MM.1S (cell line): ENCODE results near the gene FSIP1.
A peak's percentile ranks its signal among the peaks of the same experiment; 100 is the strongest.

Experiments
- DNase-seq: peaks from one replicate; pipeline ENCODE4 v3.0.0-alpha.2; 2015
- H2AFZ ChIP-seq: fragments of 300-600 bp; sonication (generic); 2 replicates; pipeline ENCODE4 v1.6.0; 2016; ENCODE audit warnings: antibody characterized with exemption, low read length
- H3F3A ChIP-seq: fragments of 300-600 bp; sonication (generic); 2 replicates; pipeline ENCODE4 v1.6.1; 2016; ENCODE audit warnings: mild to moderate bottlenecking, antibody characterized with exemption, low read length, moderate library complexity, mixed read lengths; ENCODE audit not compliant: insufficient read depth
- H3K27ac ChIP-seq: fragments of 300-600 bp; sonication (generic); 2 replicates; pipeline ENCODE4 v1.5.1; 2016; ENCODE audit warnings: mild to moderate bottlenecking, low read length
- H3K27me3 ChIP-seq: fragments of 300-600 bp; sonication (generic); replicated peaks from 2 replicates; pipeline ENCODE4 v1.6.0; 2016; ENCODE audit warnings: low read length; ENCODE audit not compliant: insufficient read depth
- H3K36me3 ChIP-seq: fragments of 300-600 bp; sonication (generic); replicated peaks from 2 replicates; pipeline ENCODE4 v1.6.1; 2016; ENCODE audit warnings: mild to moderate bottlenecking, low read length, mixed read lengths; ENCODE audit not compliant: insufficient read depth
- H3K4me1 ChIP-seq: fragments of 300-600 bp; sonication (generic); 2 replicates; pipeline ENCODE4 v1.6.1; 2016; ENCODE audit warnings: low read length, mixed read lengths
- H3K4me2 ChIP-seq: fragments of 300-600 bp; sonication (generic); 2 replicates; pipeline ENCODE4 v1.6.0; 2016; ENCODE audit warnings: low read depth, low read length
- H3K4me3 ChIP-seq: fragments of 300-600 bp; sonication (generic); 2 replicates; pipeline ENCODE4 v1.5.1; 2016; ENCODE audit warnings: low read length, mixed read lengths
- H3K79me2 ChIP-seq: fragments of 300-600 bp; sonication (generic); 2 replicates; pipeline ENCODE4 v1.6.1; 2016; ENCODE audit warnings: mixed run types, low read length, mixed read lengths
- H3K9ac ChIP-seq: fragments of 300-600 bp; sonication (generic); 2 replicates; pipeline ENCODE4 v1.6.1; 2016; ENCODE audit warnings: low read length, mixed read lengths
- H3K9me2 ChIP-seq: fragments of 300-600 bp; sonication (generic); replicated peaks from 2 replicates; pipeline ENCODE4 v1.6.1; 2016; ENCODE audit warnings: mild to moderate bottlenecking, low read length, mixed read lengths; ENCODE audit not compliant: insufficient read depth
- H3K9me3 ChIP-seq: fragments of 300-600 bp; sonication (generic); replicated peaks from 2 replicates; pipeline ENCODE4 v1.6.1; 2016; ENCODE audit warnings: mild to moderate bottlenecking, low read length, mixed read lengths; ENCODE audit not compliant: insufficient read depth
- H4K20me1 ChIP-seq: fragments of 300-600 bp; sonication (generic); 2 replicates; pipeline ENCODE4 v1.6.1; 2016; ENCODE audit warnings: mild to moderate bottlenecking, low read length, moderate library complexity, mixed read lengths; ENCODE audit not compliant: insufficient read depth
- CTCF ChIP-seq: fragments of 300-600 bp; sonication (generic); IDR thresholded peaks from 2 replicates; pipeline ENCODE4 v1.5.1; 2016; ENCODE audit warnings: antibody characterized with exemption, low read length, mixed read lengths
- EZH2 ChIP-seq: fragments of 300-600 bp; sonication (generic); optimal IDR thresholded peaks from 2 replicates; pipeline ENCODE3; 2017; ENCODE audit warnings: low read depth, mild to moderate bottlenecking, antibody characterized with exemption, low read length, mixed read lengths
- EZH2phosphoT487 ChIP-seq: fragments of 300-600 bp; sonication (generic); IDR thresholded peaks from 2 replicates; pipeline ENCODE4 v1.6.1; 2018; ENCODE audit warnings: antibody characterized with exemption, low read length

Gene FSIP1

GRCh38 chr15:39785841-39786240 is 3.2 kb upstream of the FSIP1 start:
- peak overlapping the region; percentile 42 for H3K4me3 ChIP-seq
- peaks cover 29% of the 10 kb centered on the region for H3K4me1 ChIP-seq
- peak overlapping the region; percentile 40 for H3K9ac ChIP-seq
- no peak for TF ChIP-seq EZH2
- TF ChIP-seq CTCF = no peak
- no peak for TF ChIP-seq EZH2phosphoT487
- peaks cover 19% of the 10 kb centered on the region for H3F3A ChIP-seq
- H3K9me2 ChIP-seq = no peaks in the 10 kb centered on the region
- peak overlapping the region; percentile 18 for H2AFZ ChIP-seq
- peak; percentile 48 for DNase-seq
- H3K27ac ChIP-seq = peak overlapping the region; percentile 63
- peaks cover 22% of the 10 kb centered on the region for H3K79me2 ChIP-seq
- no peaks in the 10 kb centered on the region for H4K20me1 ChIP-seq
- H3K27me3 ChIP-seq = no peaks in the 10 kb centered on the region
- H3K9me3 ChIP-seq = no peaks in the 10 kb centered on the region
- H3K4me2 ChIP-seq = peak overlapping the region; percentile 71
- H3K36me3 ChIP-seq = no peaks in the 10 kb centered on the region

- H3K4me3 ChIP-seq = peak overlapping the region; percentile 42
- H3K4me1 ChIP-seq = peaks cover 29% of the 10 kb centered on the region
Observed at GRCh38 chr15:39785139-39785538, 2.5 kb upstream of the FSIP1 start.

GRCh38 chr15:39784638-39785037 is 2.0 kb upstream of the FSIP1 start:
- peak overlapping the region; percentile 90; the same call in 1 of the 2 replicates for H3K4me3 ChIP-seq

More at GRCh38 chr15:39785139-39785538, 2.5 kb upstream of the FSIP1 start:
- no peaks in the 10 kb centered on the region for H3K27me3 ChIP-seq
- H4K20me1 ChIP-seq = no peaks in the 10 kb centered on the region
- H3K79me2 ChIP-seq = peaks cover 22% of the 10 kb centered on the region
- no peaks in the 10 kb centered on the region for H3K36me3 ChIP-seq
- peak; percentile 64 for DNase-seq
- no peak for TF ChIP-seq EZH2phosphoT487
- TF ChIP-seq CTCF = 0 out of 2 replicates have a peak, but pooled peaks have one; percentile 14
- no peak for TF ChIP-seq EZH2
- H3K9me2 ChIP-seq = no peaks in the 10 kb centered on the region
- H3K9ac ChIP-seq = peak overlapping the region; percentile 40
- H3K27ac ChIP-seq = peak overlapping the region; percentile 63
- peak overlapping the region; percentile 71 for H3K4me2 ChIP-seq
- H3F3A ChIP-seq = peaks cover 19% of the 10 kb centered on the region
- H2AFZ ChIP-seq = peak overlapping the region; percentile 18; the same call in 1 of the 2 replicates
- H3K9me3 ChIP-seq = no peaks in the 10 kb centered on the region

More at GRCh38 chr15:39784638-39785037, 2.0 kb upstream of the FSIP1 start:
- no peaks in the 10 kb centered on the region for H3K27me3 ChIP-seq
- peak overlapping the region; percentile 40; the same call in 1 of the 2 replicates for H3K9ac ChIP-seq
- H3K9me2 ChIP-seq = no peaks in the 10 kb centered on the region
- no peak overlapping the region for H2AFZ ChIP-seq
- H3K4me2 ChIP-seq = peak overlapping the region; percentile 71; the same call in 1 of the 2 replicates
- no peaks in the 10 kb centered on the region for H3K9me3 ChIP-seq
- no peak for DNase-seq
- H3K4me1 ChIP-seq = peaks cover 29% of the 10 kb centered on the region
- TF ChIP-seq EZH2phosphoT487 (no peak), EZH2 (no peak), CTCF (no peak)
- H3K79me2 ChIP-seq = peaks cover 22% of the 10 kb centered on the region
- H3K36me3 ChIP-seq = no peaks in the 10 kb centered on the region
- peak overlapping the region; percentile 63; the same call in 1 of the 2 replicates for H3K27ac ChIP-seq
- no peaks in the 10 kb centered on the region for H4K20me1 ChIP-seq
- peaks cover 19% of the 10 kb centered on the region for H3F3A ChIP-seq
